Adrenal gland (tissue), 12 donors: ENCODE data around the gene ATF7. TPM values are rescaled to one million over a fixed set of nuclear protein-coding genes. Genes with fewer than 3 reads are reported as not detected.
A peak's percentile ranks its signal among the peaks of the same experiment; 100 is the strongest.

Experiments
- DNase-seq, 7 donors: peaks; one replicate each; pipeline ENCODE4 v3.0.0-alpha.2; 2019 to 2020
- H3K27ac ChIP-seq, 5 donors: fragments of 200-600 bp; sonication (generic) in 4 of 5; 1 replicate in 3 of 5; 2 replicates in 2 of 5; pipeline versions ENCODE4 v1.5.1 to v1.8.0; 2016 to 2020; ENCODE audit warnings: mild to moderate bottlenecking in 1 of 5
- H3K27me3 ChIP-seq: fragments of 200-600 bp; 2 replicates; pipeline ENCODE4 v1.8.0; 2021
- H3K36me3 ChIP-seq, 2 donors: fragments of 200-600 bp; replicated peaks in 1 of 2; 1 replicate in 1 of 2; 2 replicates in 1 of 2; pipeline versions ENCODE4 v1.5.1 to v1.8.0; 2018 to 2022
- H3K4me1 ChIP-seq, 2 donors: fragments of 200-600 bp; replicated peaks in 1 of 2; 1 replicate in 1 of 2; 2 replicates in 1 of 2; pipeline versions ENCODE4 v1.5.1 to v1.8.0; 2018 to 2021
- H3K4me3 ChIP-seq, 4 donors: fragments of 200-600 bp; sonication (generic) in 3 of 4; one replicate each; pipeline ENCODE4 v1.5.1; 2016 to 2018
- H3K9me3 ChIP-seq, 3 donors: fragments of 200-600 bp; sonication (generic) in 1 of 3; replicated peaks in 1 of 3; 1 replicate in 2 of 3; 2 replicates in 1 of 3; pipeline versions ENCODE4 v1.5.1 to v1.8.0; 2016 to 2021
- CTCF ChIP-seq, 6 experiments: fragments of 450-650 bp in 4 of 6; fragments of 200-600 bp in 2 of 6; sonication (generic) in 1 of 6; IDR thresholded peaks; 1 replicate in 5 of 6; 2 replicates in 1 of 6; pipeline versions ENCODE4 v1.5.1 to v1.8.0; 2016 to 2021; ENCODE audit warnings: antibody characterized with exemption in 6 of 6, mild to moderate bottlenecking in 2 of 6, moderate library complexity in 1 of 6
- POLR2A ChIP-seq, 2 donors: fragments of 450-650 bp; IDR thresholded peaks; one replicate each; pipeline ENCODE4 v1.6.1; 2017; ENCODE audit warnings: antibody characterized with exemption in 2 of 2, mild to moderate bottlenecking in 2 of 2, moderate library complexity in 1 of 2
- WGBS, 4 donors: extraction: QIAGEN DNeasy Blood & Tissue Kit in 2 of 4; methylation state at CpG; one replicate each; pipeline versions ENCODE4 v1.1.5 to v1.1.7; 2013 to 2017; 5-methylcytosine and 5-hydroxymethylcytosine counted together
- intact Hi-C, 2 donors: fragments of 100-400 bp; cut with DNase I; formaldehyde crosslinking; loops; one replicate each; pipeline versions ENCODE4 v1.14.1 to v1.15.0; 2022 to 2023
- polyA plus RNA-seq, 3 donors: library from polyadenylated mRNA; stranded (reverse); fragments of 200-250 nt in 2 of 3; fragments of 350-450 nt in 1 of 3; fragmentation: Illumina TruSeq in 1 of 3; extraction: RNeasy Lipid Tissue Mini Kit (QIAGEN cat#74804) in 1 of 3; gene quantifications; one replicate each; pipeline ENCODE4 v1.2.3, GENCODE V29; 2013 to 2014
- total RNA-seq, 9 donors: library from RNA; depleted of rRNA in 4 of 9; stranded (reverse); fragments of >200 nt in 4 of 9; fragments of 120-200 nt in 1 of 9; fragmentation: NEBNext Ultra II Directional in 1 of 9; extraction: Animal tissue kit (Norgen Biotek cat#: 25700) in 1 of 9; gene quantifications; one replicate each; pipeline versions ENCODE4 v1.1.0 to v1.2.4, GENCODE V29; 2013 to 2023
- donor health status: healthy with polysubstance abuse.
- donor health status: Bipolar disorder and iron deficiency.
- donor health status: DM: yes; HTN: yes; CAD: no.
- donor health status: DM: no; HTN: no; CAD: no.
- donor health status: DM: no; HTN: no; CAD: no.
- donor health status: DM: yes; HTN: yes; CAD: no.

ATF7 gene
- total and polyA plus RNA-seq, 12 donors: 12.1 to 41.7 (median 27.5) TPM

- TF ChIP-seq CTCF (IDR thresholded peaks at IDR 0.05) (no peak), POLR2A (IDR thresholded peaks at IDR 0.05) (no peak)
- Histone ChIP-seq H3K27ac (peak overlapping the region in 1 of 5 donors; percentile 46), H3K4me1 (peaks cover 0 to 46% of the 10 kb centered on the region in 2 donors), H3K4me3 (no peak overlapping the region), H3K36me3 (no peaks in the 10 kb centered on the region), H3K9me3 (no peaks in the 10 kb centered on the region), H3K27me3 (no peaks in the 10 kb centered on the region)
- DNase-seq: no peak
- intact Hi-C loops: no loop called here
Observed at GRCh38 chr12:53603196-53603595, 23.0 kb downstream of the ATF7 start.

GRCh38 chr12:53602176-53602864 is 23.9 kb downstream of the ATF7 start:
- H3K4me1 ChIP-seq: peaks cover 0 to 50% of the 10 kb centered on the region in 2 donors
- WGBS, 4 donors: 80 to 84% (median 82%) methylated on average over 10 of the region's 10 CpGs
- H3K27me3 ChIP-seq: no peaks in the 10 kb centered on the region
- H3K9me3 ChIP-seq: no peaks in the 10 kb centered on the region
- H3K4me3 ChIP-seq: no peak overlapping the region
- TF ChIP-seq CTCF (IDR thresholded peaks at IDR 0.05) (no peak), POLR2A (IDR thresholded peaks at IDR 0.05) (no peak)
- DNase-seq: no peak
- intact Hi-C loops: no loop called here
- H3K27ac ChIP-seq: peak overlapping the region in 1 of 5 donors; percentile 46
- no peaks in the 10 kb centered on the region for H3K36me3 ChIP-seq

- intact Hi-C loops: no loop called here
- peak overlapping the region in 2 of 5 donors; percentile 15 to 46 for H3K27ac ChIP-seq
- peaks cover 6 to 60% of the 10 kb centered on the region in 2 donors for H3K4me1 ChIP-seq
- H3K4me3 ChIP-seq: no peak overlapping the region
- no peaks in the 10 kb centered on the region for H3K27me3 ChIP-seq
- TF ChIP-seq POLR2A (IDR thresholded peaks at IDR 0.05) (no peak), CTCF (IDR thresholded peaks at IDR 0.05) (no peak)
- H3K36me3 ChIP-seq: no peaks in the 10 kb centered on the region
- WGBS, 4 donors: 54 to 61% (median 56%) methylated on average over 12 of the region's 12 CpGs
- DNase-seq: peak in 1 of 7 donors; percentile 45
- no peaks in the 10 kb centered on the region for H3K9me3 ChIP-seq
Observed at GRCh38 chr12:53601296-53601847, 24.8 kb downstream of the ATF7 start.

GRCh38 chr12:53600490-53601295 is 25.5 kb downstream of the ATF7 start:
- Histone ChIP-seq H3K36me3 (no peaks in the 10 kb centered on the region), H3K27ac (peak overlapping the region in 1 of 5 donors; percentile 46), H3K9me3 (no peaks in the 10 kb centered on the region), H3K4me3 (no peak overlapping the region), H3K4me1 (peaks cover 6 to 61% of the 10 kb centered on the region in 2 donors), H3K27me3 (no peaks in the 10 kb centered on the region)
- DNase-seq: no peak
- TF ChIP-seq CTCF (IDR thresholded peaks at IDR 0.05) (no peak), POLR2A (IDR thresholded peaks at IDR 0.05) (no peak)
- 88 to 95% (median 93%) methylated on average over 13 of the region's 13 CpGs for WGBS, 4 donors
- intact Hi-C loops: no loop called here
